Measurements from ENCODE around the gene WDR27.

DNA sequence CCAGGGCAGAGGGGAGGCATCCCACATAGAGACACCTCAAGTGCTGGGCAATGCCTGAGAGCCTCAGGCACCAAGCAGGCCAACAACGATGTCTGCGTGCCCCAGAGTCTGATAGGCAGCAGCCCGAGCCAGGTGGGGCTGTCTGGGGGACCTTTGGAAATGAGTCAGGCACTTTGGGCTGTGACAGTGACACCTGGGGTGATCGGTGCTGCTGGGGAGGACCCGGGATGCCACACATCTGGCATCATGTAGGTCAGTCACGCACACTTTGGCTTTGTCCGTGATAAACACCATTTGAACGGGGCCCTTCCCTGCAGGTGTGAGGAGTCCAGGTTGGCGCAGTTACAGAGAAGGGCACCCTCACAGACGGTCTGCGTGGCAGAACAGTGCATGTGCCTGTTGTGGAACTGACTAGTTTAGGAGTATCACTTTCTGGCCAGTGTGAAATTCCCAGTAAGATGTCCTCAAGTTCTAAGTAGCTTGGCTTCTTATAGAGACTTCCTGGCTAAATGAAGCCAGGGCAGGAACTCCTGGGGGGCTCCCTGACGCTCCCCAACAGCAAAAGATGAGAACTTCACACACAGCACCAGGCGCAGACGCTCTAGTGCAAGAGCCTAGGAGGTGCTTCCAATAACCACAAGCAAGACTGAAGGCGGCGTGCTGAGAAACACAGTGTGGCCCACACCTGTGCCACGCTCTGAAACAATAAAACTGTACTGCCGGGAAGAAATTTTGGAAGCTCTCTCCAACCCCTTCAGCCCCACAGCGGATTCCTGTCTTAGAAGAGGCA, 134.7 kb downstream of the WDR27 start:
- TF ChIP-seq ZFP30 (CRISPR knock-in tag; IDR thresholded peaks at IDR 0.05) (no peak), RARB (CRISPR knock-in tag; IDR thresholded peaks at IDR 0.05) (no peak), TOX (CRISPR knock-in tag; IDR thresholded peaks at IDR 0.05; ENCODE audit: borderline replicate concordance) (no peak), ARNTL (CRISPR knock-in tag; IDR thresholded peaks at IDR 0.05; ENCODE audit: borderline replicate concordance, low read depth) (no peak), SNAI2 (CRISPR knock-in tag; IDR thresholded peaks at IDR 0.05) (no peak)
- TF ChIP-seq, protein P1, sequence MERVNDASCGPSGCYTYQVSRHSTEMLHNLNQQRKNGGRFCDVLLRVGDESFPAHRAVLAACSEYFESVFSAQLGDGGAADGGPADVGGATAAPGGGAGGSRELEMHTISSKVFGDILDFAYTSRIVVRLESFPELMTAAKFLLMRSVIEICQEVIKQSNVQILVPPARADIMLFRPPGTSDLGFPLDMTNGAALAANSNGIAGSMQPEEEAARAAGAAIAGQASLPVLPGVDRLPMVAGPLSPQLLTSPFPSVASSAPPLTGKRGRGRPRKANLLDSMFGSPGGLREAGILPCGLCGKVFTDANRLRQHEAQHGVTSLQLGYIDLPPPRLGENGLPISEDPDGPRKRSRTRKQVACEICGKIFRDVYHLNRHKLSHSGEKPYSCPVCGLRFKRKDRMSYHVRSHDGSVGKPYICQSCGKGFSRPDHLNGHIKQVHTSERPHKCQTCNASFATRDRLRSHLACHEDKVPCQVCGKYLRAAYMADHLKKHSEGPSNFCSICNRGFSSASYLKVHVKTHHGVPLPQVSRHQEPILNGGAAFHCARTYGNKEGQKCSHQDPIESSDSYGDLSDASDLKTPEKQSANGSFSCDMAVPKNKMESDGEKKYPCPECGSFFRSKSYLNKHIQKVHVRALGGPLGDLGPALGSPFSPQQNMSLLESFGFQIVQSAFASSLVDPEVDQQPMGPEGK (CRISPR knock-in tag; IDR thresholded peaks at IDR 0.05; ENCODE audit: borderline replicate concordance): no peak
- TF ChIP-seq, protein P2, sequence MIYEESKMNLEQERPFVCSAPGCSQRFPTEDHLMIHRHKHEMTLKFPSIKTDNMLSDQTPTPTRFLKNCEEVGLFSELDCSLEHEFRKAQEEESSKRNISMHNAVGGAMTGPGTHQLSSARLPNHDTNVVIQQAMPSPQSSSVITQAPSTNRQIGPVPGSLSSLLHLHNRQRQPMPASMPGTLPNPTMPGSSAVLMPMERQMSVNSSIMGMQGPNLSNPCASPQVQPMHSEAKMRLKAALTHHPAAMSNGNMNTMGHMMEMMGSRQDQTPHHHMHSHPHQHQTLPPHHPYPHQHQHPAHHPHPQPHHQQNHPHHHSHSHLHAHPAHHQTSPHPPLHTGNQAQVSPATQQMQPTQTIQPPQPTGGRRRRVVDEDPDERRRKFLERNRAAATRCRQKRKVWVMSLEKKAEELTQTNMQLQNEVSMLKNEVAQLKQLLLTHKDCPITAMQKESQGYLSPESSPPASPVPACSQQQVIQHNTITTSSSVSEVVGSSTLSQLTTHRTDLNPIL (CRISPR knock-in tag; IDR thresholded peaks at IDR 0.05; ENCODE audit: low read depth): no peak
